VCaP (cell line): Measurements from ENCODE around the gene NCAPD2.

Source experiments
- H3K27ac ChIP-seq: fragments of 450-650 bp; 2 replicates; pipeline ENCODE4 v1.5.1; 2017
- CTCF ChIP-seq: fragments of 450-650 bp; conservative IDR thresholded peaks from 2 replicates; pipeline ENCODE4 v1.5.1; 2017; ENCODE audit warnings: mild to moderate bottlenecking, moderate library complexity

NCAPD2 gene

GRCh38 chr12:6573001-6573400 is 79.1 kb downstream of the NCAPD2 start:
- TF ChIP-seq CTCF, result no peak
- no peak overlapping the region for H3K27ac ChIP-seq

GRCh38 chr12:6574576-6575295 is 80.8 kb downstream of the NCAPD2 start:
- TF ChIP-seq CTCF, result no peak

GRCh38 chr12:6575648-6576047 is 81.7 kb downstream of the NCAPD2 start:
- no peak for TF ChIP-seq CTCF

More at GRCh38 chr12:6574576-6575295, 80.8 kb downstream of the NCAPD2 start:
- no peak overlapping the region for H3K27ac ChIP-seq

More at GRCh38 chr12:6575648-6576047, 81.7 kb downstream of the NCAPD2 start:
- H3K27ac ChIP-seq, result no peak overlapping the region
